Measurements from ENCODE around the gene MROH8.

The MROH8 gene

DNA sequence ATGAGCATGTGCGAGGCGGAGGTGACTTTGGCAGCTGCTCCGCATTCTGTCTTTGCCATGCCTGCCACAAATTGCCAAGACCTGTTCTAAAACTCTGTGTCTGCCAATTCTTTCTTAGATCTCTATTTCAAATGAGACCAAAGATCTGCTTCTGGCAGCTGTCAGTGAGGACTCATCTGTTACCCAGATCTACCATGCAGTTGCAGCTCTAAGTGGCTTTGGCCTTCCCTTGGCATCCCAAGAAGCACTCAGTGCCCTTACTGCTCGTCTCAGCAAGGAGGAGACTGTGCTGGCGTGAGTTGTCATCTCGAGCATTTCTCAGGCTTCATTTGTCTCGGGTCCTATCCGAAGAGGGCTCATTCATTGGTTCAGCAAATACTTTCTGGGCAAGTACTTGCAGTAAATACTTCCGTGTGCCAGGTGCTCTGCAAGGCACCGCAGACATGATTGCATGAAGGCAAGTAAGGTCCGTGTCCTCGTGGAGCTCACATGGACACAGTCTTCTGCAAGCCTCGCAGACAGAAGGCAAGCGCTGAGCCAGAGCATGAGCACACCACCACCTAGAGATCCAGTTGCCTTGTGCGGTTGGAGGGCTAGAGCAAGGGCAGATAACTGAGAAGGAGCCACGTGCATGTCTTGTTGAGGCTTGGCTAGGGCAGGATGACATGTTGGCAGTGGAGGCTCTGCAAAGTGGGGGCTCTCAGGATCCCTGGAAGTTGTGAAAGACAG is 19.7 kb upstream of the MROH8 start:
- no peak for DNase-seq (ENCODE audit: low read depth)

DNA sequence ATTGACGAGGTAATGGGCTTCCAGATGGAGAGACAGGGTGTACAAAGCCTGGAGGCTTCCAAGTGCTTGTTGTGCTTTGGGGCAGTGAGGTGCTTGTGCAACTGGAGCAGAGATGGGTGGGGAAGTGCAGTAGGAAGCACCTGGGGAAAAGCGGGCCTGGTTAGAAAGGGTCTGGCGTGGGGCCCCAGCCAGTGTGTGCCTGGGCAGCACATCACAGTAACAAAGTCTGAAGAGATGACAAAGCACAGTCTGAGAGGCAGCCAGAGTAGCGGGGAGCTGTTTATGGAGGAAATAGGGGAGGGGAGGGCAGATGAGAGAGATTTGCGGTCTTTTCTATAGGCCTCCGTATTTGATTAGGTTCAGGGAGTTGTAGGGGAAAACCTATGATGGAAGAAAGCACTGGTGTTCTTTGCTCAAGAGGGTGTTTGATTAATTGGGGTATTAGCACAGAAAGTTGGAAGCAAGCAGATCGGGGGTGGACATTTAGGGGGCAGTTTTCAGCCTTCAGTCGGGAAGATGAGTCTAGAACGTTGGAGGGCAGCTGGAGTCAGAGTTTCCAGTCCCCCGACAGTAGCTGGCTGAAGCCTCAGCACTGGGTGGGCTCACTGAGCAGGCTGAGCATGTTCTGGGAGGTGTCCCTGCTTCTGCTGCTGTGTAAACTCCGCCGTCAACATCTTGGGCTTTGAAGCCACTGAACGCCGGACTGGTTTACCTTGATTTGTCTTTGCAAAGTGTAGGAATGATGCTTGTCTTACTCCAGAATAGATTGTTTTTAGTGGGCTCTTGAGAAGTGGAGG is 15.5 kb upstream of the MROH8 start:
- DNase-seq (ENCODE audit: low read depth): no peak

DNA sequence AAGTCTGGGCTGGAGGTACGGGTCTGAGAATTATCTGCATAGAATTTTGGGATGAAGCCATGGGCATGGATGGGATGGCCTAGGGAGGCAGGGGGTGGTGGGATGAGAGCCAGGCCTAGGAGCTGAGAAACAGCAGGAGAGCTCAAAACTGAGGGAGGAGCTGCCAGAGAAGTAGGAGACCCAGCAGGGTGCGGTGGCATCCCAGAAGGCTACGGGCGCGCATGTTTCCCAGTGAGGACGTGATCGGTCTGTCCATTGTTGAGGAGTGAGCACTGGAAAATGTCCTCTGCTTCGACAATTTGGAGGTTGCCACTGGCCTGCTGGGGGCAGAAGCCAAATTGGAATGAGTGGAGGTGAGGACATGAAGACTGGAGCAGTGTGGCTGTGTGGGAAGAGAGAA is 14.5 kb upstream of the MROH8 start:
- no peak for DNase-seq (ENCODE audit: low read depth)

DNA sequence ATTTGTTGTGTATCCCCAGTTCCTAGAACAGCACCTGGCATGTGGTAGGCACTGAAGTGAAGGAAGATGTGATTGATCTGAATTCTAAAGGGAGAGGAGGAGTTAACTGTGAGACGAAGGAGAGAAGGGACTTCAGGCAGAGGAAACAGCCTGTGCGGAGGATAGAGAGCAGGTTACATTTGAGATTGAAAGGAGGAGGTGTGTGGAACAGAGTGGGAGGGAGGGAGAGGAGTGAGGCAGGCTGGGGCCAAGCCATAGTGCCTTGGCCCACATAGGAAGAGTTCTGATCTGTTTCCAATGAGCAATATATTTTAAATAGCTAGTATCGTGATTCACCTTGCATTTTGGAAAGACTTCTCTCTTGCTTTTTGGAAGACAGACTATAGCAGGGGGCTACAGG is 13.9 kb upstream of the MROH8 start:
- DNase-seq (ENCODE audit: low read depth): no peak

DNA sequence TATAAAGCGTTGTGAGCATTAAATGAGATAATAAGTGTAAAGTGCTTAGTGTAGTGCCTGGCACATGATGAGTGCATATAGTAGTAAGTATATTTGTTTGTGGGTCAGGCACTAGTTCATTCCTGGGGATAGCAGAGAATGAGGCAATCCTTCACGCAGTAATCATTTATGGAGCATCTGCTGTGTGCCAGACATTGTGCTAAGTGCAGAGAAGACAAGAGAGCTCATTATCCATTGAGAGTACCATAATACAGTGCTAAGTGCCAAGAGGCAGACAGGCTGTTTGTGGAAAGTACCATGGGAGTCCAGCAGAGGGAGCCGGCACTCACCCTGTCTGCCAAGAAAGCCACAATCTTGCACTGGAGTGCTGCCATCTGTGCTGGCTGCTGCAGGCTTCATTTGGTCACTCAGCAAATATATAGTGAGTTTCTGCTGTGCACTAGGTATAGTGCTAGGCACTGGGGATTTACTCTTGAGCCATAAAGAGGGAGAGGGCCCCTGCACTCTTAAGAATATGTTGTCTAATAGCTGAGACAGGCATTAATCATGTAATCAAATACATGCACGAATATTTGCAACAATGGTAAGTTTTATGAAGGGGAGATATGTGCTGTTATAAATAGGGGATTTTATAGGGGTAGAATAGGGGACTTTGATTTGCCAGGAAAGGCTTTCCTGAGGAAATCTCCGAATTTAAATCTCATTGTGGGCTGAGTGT is 12.9 kb upstream of the MROH8 start:
- peak; percentile 75 for DNase-seq (ENCODE audit: low read depth)

DNA sequence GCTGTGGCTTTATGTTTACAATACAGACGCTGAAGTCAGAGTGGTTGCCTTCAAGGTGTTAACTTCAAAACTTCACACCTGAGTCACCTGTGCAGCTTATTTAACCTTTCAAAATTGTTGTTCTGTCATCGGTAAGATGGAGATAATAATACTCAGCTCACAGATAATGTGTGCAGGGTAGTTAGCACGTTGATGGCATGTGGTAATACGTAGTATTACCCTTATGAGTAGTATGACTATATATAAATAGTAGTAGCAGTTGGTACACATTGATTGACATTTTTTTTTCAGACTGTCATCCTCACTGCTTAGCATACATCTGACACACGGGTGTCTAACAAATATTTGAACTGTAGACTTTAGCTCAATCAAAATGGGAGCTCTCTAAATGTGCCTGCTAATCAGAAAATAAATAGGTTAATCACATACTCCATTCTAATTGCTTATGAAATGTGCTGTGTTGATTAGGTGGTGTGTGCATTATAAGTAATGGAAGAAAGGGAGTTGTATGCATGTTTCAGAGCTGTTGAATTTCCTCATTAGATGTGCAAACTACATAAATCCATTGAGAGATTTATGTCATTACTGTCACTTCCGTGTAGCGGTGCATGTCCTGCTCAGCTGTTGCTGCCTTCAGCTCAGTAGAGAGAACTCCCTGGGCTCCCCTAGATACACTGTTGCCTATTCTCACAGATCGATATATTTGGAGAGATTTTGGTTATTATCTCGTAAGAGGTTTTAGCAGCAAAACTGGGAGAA is 11.2 kb upstream of the MROH8 start:
- DNase-seq (ENCODE audit: low read depth): no peak

DNA sequence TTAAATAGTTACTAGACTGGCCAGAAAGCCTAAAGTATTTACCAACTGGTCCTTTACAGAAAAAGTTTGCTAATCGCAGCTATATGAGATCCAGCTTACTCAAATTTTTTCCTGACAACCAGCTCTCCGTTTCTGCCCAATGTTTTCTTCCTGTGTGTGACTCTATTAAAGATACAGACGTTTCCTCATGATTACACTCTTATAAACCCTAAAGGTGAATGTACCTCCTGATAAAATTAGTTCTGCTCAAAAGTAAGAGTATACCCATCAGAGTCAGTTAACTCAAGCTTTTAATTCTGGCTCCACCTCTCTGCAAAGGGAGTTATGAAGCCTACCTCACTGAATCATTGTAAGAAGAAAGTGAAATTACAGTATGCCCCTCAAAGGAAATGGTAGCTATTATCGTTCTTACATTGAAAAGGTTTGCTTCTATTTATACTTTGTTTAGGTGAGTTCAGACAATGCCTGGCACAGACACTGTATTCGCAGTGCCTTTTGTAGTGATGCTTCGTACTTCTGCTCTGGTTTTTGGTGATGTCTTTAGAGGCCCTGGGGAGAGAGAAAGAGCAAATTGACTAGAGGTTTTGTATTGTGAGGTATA is 10.2 kb upstream of the MROH8 start:
- no peak for DNase-seq (ENCODE audit: low read depth)

DNA sequence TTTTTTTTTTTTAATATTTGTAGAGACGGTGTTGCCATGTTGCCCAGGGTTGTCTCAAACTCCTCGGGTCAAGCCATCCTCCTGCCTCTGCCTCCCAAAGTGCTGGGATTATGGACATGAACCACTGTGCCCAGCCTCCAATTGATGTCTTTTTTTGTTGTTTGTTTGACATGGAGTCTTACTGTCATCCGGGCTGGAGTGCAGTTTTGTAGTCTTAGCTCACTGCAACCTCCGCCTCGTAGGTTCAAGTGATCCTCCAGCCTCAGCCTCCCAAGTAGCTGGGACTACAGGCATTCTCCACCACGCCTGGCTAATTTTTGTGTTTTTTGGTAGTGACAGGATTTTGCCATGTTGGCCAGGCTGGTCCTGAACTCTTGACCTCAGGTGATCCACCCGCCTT is 9.4 kb upstream of the MROH8 start:
- no peak for DNase-seq (ENCODE audit: low read depth)

DNA sequence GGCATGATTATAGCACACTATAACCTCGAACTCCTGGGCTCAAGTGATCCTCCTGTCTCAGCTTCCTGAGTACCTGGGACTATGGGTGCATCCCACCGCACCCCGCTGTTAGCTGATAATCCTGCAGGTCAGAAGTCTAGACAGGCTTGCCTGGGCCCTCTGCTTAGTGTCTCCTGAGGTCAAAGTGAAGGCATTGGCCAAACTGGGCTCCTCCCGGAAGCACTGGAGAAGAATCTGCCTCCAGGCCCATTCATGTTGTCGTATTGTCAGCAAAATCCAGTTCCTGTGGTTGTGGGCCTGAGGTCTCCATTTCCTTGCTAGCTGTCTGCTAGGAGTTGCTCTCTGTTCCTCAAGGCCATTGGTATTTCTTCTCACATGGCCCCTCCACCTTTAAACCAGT is 6.3 kb upstream of the MROH8 start:
- DNase-seq (ENCODE audit: low read depth): no peak

DNA sequence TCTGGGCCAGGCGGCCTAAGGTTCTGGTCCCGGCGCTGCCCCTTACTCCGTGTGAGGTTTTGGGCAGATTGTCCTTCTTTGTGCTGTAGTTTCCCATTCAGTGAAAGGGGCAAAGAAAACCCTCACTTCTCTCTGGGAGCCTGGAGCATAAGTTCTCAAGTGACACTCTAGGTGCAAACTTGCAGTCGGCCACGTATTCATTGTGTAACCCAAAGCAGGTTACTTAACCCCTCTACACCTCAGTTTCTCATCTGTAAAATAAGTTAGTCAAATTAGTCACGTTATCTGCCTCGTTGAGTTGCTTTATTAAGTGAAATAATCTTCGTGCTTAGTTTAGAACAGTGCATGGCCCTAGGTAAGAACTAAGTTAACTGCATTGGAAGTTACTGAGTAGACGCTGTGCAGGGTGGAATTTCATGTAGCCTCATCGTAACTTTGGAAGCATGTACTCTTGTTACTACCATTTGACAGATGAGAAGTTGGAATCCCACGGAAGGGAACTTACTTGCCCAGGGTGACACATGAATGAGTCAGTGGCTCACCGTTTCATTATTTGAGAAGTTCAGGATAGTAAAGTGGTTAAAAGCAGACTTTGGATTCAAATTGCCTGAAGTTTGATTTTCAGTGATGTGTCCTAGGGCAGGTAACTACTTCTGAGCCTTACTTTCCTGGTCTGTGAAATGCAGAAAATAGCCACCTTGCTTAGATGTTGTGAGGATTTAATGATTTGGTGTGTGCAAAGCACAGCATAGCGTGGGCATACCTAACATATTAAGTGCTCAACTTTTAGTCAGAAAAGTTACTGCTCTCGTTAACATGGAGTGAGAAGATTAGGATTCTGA is 556 bp upstream of the MROH8 start:
- peak; percentile 73 for DNase-seq (ENCODE audit: low read depth)

DNA sequence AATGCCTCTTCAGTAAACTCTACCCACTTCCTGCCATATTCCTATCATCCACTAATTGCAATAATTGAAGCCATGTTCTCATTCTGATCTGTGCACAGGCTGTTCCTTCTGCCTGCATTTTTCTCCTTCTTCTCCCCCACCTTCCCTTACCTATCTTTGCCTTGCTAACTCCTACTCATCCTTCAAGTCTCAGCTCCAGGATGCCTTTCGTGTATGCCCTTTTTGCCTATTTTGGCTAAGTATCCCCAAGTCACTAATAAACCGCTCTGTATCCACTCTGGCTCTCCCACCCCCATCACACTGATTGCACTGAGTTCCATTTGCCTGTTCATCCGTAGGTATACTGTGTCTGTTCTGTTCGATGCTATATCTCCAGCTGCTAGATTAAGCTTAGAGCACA is 6.5 kb downstream of the MROH8 start:
- no peak for DNase-seq (ENCODE audit: low read depth)

DNA sequence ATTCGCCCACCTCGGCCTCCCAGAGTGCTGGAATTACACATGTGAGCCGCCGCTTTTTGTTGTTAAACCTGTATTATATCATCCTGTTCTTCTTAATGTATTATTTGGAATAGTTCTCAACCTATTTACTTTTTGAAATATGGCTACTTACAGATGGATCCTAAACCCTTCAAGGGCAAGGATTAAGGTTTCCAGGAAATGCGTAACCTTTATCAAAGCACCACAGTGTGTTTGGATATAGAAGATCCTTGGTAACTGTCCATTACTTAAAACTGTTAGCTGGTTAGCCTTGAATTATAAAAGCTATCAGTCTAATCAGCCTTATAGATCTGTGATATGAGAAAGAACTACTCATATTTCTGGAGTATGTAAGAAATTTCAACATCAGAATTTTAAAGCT is 12.5 kb downstream of the MROH8 start:
- no peak for DNase-seq (ENCODE audit: low read depth)

DNA sequence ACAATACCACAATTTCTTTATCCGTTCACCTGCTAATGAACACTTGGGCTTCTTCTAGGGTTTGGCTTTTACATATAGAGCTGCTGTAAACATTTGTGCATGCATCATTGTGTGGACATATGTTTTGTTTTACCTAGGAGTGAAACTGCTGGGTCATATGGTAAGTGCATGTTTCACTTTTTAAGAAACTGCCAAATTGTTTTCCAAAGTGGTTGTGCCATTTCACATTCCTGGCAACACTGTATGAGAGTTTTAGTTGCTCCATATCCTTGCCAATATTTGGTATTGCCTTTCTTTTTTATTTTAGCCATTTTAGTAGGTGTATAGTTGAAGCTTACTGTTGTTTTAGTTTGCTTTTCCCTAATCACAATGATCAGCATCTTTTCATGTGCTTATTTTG is 14.3 kb downstream of the MROH8 start:
- DNase-seq (ENCODE audit: low read depth): no peak

DNA sequence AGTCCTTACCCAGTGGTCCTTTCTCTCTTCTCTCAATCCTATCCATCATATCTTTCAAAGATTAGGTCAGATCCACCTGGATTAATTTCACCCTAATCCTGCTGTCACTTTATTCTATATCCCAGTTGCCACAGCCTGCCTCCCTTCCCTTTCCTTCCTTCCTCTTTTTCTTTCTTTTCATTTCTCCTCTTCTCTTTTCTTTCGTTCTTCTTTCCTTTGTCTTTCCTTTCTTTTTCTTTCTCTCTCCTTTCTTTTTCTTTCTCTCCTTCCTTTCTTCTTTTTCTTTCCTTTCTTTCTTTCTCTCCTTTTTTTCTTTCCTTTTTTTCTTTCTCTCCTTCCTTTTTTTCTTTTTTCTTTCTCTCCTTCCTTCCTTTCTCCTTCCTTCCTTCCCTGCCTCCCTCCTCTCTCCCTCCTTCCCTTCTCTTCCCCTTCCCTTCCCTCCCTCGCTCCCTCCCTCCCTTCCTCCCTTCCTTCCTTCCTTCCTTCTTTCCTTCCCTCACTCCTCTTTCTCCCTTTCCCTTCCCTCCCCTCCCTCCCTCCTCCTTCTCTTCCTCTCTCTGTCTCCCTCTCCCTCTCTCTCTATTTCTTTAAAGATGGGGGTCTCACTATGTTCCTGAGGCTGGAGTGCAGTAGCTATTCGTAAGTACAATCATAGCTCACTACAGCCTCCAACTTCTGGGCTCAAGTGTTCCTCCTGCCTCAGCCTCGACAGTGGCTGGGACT is 15.4 kb downstream of the MROH8 start:
- DNase-seq (ENCODE audit: low read depth): no peak

DNA sequence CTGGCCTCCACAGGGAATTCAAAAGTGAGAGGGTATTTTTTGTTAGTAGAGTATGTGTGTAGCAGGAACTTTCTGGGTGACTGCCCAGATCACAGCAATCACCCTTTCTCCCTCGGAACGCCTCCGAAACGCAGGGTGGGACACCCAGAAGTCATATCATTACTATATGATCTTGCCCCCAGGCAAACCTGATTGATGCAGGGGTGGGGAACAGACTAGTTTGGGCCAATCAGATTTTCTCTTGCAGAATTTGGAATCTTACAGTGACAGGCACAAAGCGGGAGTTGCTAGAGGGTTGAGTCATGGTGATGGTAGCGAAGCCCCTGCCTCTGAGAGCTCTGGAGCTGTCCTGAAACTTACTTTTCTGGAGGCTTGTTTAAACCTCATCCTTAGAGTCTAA is 16.7 kb downstream of the MROH8 start:
- DNase-seq (ENCODE audit: low read depth): no peak

DNA sequence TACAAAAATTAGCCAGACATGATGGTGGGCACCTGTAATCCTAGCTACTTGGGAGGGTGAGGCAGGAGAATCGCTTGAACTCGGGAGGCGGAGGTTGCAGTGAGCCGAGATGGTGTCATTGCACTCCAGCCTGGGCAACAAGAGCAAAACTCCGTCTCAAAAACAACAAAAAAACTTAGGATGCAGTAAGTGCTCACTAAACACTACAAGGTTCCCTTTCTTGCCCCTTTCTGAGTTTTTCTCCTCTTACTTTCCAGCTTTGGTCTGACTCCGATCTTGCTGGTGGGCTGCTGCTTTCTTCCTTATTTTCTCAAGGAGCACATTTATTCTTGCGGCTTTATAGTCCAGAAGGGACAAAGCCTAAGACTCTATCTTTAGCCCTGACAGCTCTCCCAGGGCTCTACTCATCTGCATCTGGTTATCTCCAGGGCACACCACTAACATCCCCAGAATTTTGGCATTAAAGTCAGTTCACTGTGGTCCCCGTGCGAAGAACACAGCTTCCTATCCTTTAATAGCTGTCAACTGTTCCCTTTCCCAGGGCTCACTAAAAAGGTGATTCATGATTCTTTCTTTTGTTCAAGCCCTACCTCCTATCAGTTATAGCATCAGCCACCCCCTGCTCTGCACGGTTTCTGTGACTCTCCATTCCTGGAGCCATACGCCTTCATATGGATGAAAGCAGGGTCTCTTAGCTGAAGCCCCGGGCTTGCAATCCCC is 17.4 kb downstream of the MROH8 start:
- no peak for DNase-seq (ENCODE audit: low read depth)

DNA sequence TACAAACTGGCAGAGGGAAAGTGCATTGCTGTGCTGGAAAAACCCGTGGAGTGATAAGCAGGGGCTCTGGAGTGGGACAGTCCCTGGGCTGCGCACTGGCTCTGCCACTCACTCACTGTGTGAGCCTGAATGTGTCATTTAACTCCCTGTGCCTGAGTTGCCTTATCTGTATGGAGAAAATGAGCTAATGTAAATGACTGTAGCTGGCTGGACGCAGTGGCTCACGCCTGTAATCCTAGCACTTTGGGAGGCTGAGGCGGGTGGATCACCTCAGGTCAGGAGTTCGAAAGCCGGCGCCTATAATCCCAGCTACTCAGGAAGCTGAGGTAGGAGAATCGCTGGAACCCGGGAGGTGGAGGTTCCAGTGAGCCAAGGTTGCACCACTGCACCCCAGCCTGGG is 18.7 kb downstream of the MROH8 start:
- no peak for DNase-seq (ENCODE audit: low read depth)

DNA sequence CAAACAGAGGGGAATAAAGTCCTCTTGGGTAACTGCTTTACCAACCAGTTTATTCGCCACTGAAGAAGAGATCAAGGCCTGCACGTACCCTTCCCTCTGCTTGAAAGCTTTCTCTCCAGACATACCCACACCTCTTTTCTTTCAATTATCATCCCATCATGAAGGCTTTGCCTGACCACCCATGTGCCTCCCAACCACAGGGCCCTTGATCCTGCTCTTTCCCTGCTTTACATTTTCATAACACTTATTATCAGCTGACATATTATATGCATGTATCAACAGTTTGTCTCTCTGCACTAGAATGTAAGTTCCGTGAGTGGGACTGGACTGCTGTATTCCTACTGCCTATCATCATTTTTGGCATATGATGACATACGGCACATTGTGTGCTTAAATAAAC is 21.1 kb downstream of the MROH8 start:
- no peak for DNase-seq (ENCODE audit: low read depth)

DNA sequence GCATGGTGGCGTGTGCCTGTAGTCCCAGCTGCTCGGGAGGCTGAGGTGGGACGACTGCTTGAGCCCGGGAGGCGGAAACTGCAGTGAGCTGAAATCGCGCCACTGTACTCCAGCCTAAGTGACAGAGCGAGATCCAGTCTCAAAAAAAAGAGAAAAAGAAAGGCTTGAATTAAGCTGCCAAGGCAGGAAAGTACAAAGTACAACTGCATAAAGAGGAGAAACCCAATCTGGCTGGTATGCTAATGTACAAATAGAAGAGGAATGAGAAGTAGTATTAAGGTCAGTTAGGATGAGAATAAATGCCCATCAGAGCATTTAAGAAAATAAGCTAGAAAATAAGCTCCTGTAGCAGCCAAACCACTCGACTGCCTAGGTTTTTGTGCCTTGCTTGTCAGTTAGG is 23.4 kb downstream of the MROH8 start:
- DNase-seq (ENCODE audit: low read depth): no peak
